OCI-LY7 (cell line): Measurements from ENCODE around the gene PARN. TPM values are rescaled to one million over a fixed set of nuclear protein-coding genes. Genes with fewer than 3 reads are reported as not detected.

ENCODE experiments used
- BruUV-seq: library from RNA; stranded (reverse); fragments of 400-500 nt; replicated peaks from 2 replicates; lab custom pipeline; 2021; lab: Mats Ljungman, UMichigan
- CTCF ChIA-PET: fragments of 300-600 bp; sonication (Branson Sonifier 250); formaldehyde crosslinking; loops from one replicate; lab custom pipeline; 2022; ENCODE audit warnings: antibody characterized with exemption; ENCODE audit not compliant: unreplicated experiment; lab: Charles Lee
- POLR2A ChIA-PET: fragments of 300-600 bp; sonication (Branson Sonifier 250); formaldehyde crosslinking; loops from one replicate; lab custom pipeline; 2022; ENCODE audit warnings: antibody characterized with exemption; lab: Charles Lee
- DNase-seq: peaks from one replicate; pipeline ENCODE4 v3.0.0-alpha.2; 2015; ENCODE audit warnings: low spot score
- H2AFZ ChIP-seq: fragments of 200-600 bp; sonication (generic), shearing (Covaris generic); 2 replicates; pipeline ENCODE4 v1.6.1; 2014; ENCODE audit warnings: mild to moderate bottlenecking, antibody characterized with exemption, low read length, moderate library complexity
- H3K27ac ChIP-seq: fragments of 200-600 bp; sonication (generic); 2 replicates; pipeline ENCODE4 v1.5.1; 2014; ENCODE audit warnings: mixed run types, low read depth, mild to moderate bottlenecking, moderate library complexity, low read length, inconsistent platforms; ENCODE audit not compliant: poor library complexity, severe bottlenecking
- H3K36me3 ChIP-seq: fragments of 200-600 bp; sonication (generic); 2 replicates; pipeline ENCODE4 v1.6.1; 2014; ENCODE audit warnings: mild to moderate bottlenecking, antibody characterized with exemption, low read length, moderate library complexity, mixed read lengths; ENCODE audit not compliant: insufficient read depth
- H3K4me1 ChIP-seq: fragments of 200-600 bp; sonication (generic); 2 replicates; pipeline ENCODE4 v1.5.1; 2014; ENCODE audit warnings: mild to moderate bottlenecking, low read length; ENCODE audit not compliant: insufficient read depth, poor library complexity, severe bottlenecking
- H3K4me2 ChIP-seq: fragments of 200-600 bp; sonication (generic); 2 replicates; pipeline ENCODE4 v1.6.1; 2014; ENCODE audit warnings: mild to moderate bottlenecking, low read length
- H3K4me3 ChIP-seq: fragments of 200-600 bp; sonication (generic); 2 replicates; pipeline ENCODE4 v1.5.1; 2014; ENCODE audit warnings: mild to moderate bottlenecking, low read depth, low read length; ENCODE audit not compliant: poor library complexity, severe bottlenecking
- H3K79me2 ChIP-seq: fragments of 200-600 bp; sonication (generic); 2 replicates; pipeline ENCODE4 v1.6.1; 2016; ENCODE audit warnings: low read depth, mild to moderate bottlenecking, low read length, moderate library complexity, mixed read lengths; ENCODE audit not compliant: insufficient read depth
- H3K9me2 ChIP-seq: fragments of 200-600 bp; sonication (generic); 2 replicates; pipeline ENCODE4 v1.6.1; 2016; ENCODE audit warnings: mild to moderate bottlenecking, low read length, mixed read lengths; ENCODE audit not compliant: insufficient read depth
- H3K9me3 ChIP-seq: fragments of 200-600 bp; sonication (generic); 2 replicates; pipeline ENCODE4 v1.6.1; 2014; ENCODE audit warnings: mild to moderate bottlenecking, mixed run types, low read length, mixed read lengths
- H4K20me1 ChIP-seq: fragments of 200-600 bp; sonication (generic); 2 replicates; pipeline ENCODE4 v1.6.1; 2014; ENCODE audit warnings: mild to moderate bottlenecking, antibody characterized with exemption, low read length, moderate library complexity, mixed read lengths; ENCODE audit not compliant: insufficient read depth
- EZH2phosphoT487 ChIP-seq: fragments of 200-600 bp; sonication (generic); IDR thresholded peaks from 2 replicates; pipeline ENCODE4 v1.6.1; 2018; ENCODE audit warnings: low read depth, borderline replicate concordance, mild to moderate bottlenecking, mixed run types, antibody characterized with exemption, low read length, moderate library complexity, mixed read lengths
- intact Hi-C: fragments of 100-400 bp; cut with micrococcal nuclease; formaldehyde crosslinking; loops from one replicate; pipeline ENCODE4 v1.10.0; 2022; ENCODE audit not compliant: unreplicated experiment
- total RNA-seq, 2 experiments: library from RNA; depleted of rRNA in 1 of 2; stranded (reverse); fragments of >200 nt in 1 of 2; shearing (Covaris generic) in 1 of 2; gene quantifications; 2 replicates each; pipeline ENCODE4 v1.2.3, GENCODE V29; 2014 to 2022
- TF ChIP-seq, protein P1 (sequence below): fragments of 200-600 bp; sonication (generic); conservative IDR thresholded peaks from 2 replicates; pipeline ENCODE4 v1.5.1; 2014; ENCODE audit warnings: mild to moderate bottlenecking, antibody characterized with exemption, low read length, moderate library complexity, mixed read lengths

PARN gene
- total RNA-seq, 2 experiments from 2014 or later, result 40.1 to 76.5 TPM

DNA sequence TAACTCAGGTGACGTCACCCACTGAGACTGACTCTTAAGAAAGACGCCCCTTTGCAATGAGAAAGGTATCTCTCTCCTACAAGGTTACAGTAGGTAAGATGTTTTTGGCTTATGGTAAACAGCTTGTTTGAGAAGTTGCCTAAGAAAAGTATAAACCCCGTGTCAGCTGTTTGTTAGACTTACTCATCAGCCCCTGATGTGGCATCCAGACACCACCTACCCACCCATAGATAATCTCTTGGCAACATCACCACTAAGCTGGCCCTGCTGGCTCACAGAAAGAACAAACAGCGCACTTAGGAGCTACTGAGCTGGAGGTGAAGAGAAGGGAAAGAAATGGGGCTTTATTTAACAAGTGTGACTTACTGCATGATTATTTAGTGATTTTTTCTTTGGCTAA, 121.0 kb downstream of the PARN start:
- DNase-seq, result no peak
- Histone ChIP-seq H3K27ac (no peak overlapping the region), H4K20me1 (no peaks in the 10 kb centered on the region), H2AFZ (no peak overlapping the region), H3K4me3 (no peak overlapping the region), H3K4me2 (no peak overlapping the region), H3K4me1 (no peaks in the 10 kb centered on the region), H3K9me2 (no peaks in the 10 kb centered on the region), H3K79me2 (no peaks in the 10 kb centered on the region), H3K9me3 (no peaks in the 10 kb centered on the region), H3K36me3 (peaks cover 9% of the 10 kb centered on the region)
- no TSS peak for BruUV-seq
- ChIA-PET CTCF (no interaction called here), POLR2A (interaction anchor here (0.6 kb wide), 1 partner anchor 8 kb away, joined by 3 read pairs; no protein-coding TSS in a partner anchor)
- no peak for TF ChIP-seq EZH2phosphoT487
- TF ChIP-seq, protein P1, sequence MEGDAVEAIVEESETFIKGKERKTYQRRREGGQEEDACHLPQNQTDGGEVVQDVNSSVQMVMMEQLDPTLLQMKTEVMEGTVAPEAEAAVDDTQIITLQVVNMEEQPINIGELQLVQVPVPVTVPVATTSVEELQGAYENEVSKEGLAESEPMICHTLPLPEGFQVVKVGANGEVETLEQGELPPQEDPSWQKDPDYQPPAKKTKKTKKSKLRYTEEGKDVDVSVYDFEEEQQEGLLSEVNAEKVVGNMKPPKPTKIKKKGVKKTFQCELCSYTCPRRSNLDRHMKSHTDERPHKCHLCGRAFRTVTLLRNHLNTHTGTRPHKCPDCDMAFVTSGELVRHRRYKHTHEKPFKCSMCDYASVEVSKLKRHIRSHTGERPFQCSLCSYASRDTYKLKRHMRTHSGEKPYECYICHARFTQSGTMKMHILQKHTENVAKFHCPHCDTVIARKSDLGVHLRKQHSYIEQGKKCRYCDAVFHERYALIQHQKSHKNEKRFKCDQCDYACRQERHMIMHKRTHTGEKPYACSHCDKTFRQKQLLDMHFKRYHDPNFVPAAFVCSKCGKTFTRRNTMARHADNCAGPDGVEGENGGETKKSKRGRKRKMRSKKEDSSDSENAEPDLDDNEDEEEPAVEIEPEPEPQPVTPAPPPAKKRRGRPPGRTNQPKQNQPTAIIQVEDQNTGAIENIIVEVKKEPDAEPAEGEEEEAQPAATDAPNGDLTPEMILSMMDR, result no peak
- intact Hi-C loops, result no loop called here

DNA sequence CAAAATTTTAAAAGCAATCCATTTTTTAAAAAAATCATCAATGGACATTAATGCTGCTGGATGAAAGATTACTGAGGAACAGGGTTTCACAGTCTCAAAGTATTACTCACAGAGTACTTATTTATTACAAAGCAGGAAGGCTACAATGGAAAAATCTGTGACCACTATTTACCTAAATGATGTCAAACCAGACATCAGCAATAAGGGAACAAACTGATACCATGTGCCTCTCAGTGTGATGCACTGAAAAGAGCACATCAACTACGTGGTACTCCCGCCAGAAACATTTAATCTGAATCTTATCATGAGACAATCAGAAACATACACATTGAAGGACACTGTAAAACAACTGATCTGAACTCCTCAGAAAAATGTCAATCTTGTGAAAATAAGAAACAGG, 124.2 kb downstream of the PARN start:
- Histone ChIP-seq H3K4me1 (no peaks in the 10 kb centered on the region), H3K79me2 (no peaks in the 10 kb centered on the region; the same call in 1 of the 2 replicates), H3K9me3 (no peaks in the 10 kb centered on the region), H3K9me2 (no peaks in the 10 kb centered on the region), H2AFZ (no peak overlapping the region), H3K4me3 (no peak overlapping the region), H4K20me1 (no peaks in the 10 kb centered on the region), H3K36me3 (peaks cover 9% of the 10 kb centered on the region; the same call in 1 of the 2 replicates), H3K4me2 (no peak overlapping the region), H3K27ac (no peak overlapping the region)
- POLR2A ChIA-PET, result no interaction called here
- TF ChIP-seq, protein P1, result no peak
- TF ChIP-seq EZH2phosphoT487, result no peak
- DNase-seq, result no peak
- no TSS peak for BruUV-seq
- CTCF ChIA-PET, result no interaction called here
- intact Hi-C loops, result no loop called here

DNA sequence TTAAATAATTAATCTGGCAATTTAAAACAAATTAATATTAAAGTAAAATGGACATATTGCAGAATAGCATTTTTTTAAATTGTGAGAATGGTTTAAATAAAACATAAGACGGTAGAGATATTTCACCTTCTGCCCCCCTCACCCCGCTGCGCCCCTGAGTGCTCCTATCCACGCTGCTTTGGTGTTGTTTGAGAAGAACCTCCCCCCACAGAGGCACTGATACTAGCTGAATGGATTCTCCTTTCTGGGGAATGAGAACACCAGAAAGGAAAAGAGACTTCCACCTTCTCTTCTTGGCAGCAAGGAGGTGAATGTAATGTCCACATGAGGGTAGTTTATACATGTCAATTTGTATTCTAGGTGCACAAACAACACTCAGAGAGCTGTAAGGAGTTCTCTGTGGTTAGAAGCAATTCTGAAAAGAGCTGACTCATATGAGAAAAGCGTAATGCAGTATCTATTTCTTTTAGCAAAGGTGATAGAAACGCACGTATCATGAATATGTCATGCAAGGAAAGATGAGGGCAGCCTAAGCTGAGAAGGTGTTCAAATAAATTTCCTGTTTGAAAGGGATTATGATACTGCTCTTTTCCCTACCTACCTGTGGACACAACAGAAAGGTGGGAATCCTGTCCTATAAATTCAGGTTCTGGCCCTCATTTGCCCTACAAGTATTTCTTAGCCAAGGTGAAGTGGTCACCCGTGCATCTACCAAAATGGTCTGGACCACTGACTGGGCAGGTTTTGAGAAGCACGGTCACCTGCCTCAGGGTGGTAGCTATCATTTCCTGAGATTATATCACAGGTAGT, 126.9 kb downstream of the PARN start:
- H2AFZ ChIP-seq, result no peak overlapping the region
- ChIA-PET CTCF (no interaction called here), POLR2A (interaction anchor here (0.5 to 1.6 kb wide), 6 partner anchors 9 to 573 kb away, joined by 3 to 9 read pairs (median 4); no protein-coding TSS in a partner anchor)
- H4K20me1 ChIP-seq, result no peaks in the 10 kb centered on the region
- no peaks in the 10 kb centered on the region for H3K4me1 ChIP-seq
- H3K4me2 ChIP-seq, result no peak overlapping the region
- no peaks in the 10 kb centered on the region; the same call in 1 of the 2 replicates for H3K79me2 ChIP-seq
- TF ChIP-seq, protein P1, result no peak
- TF ChIP-seq EZH2phosphoT487, result no peak
- no peak for DNase-seq
- no TSS peak for BruUV-seq
- no peaks in the 10 kb centered on the region for H3K9me2 ChIP-seq
- intact Hi-C loops, result no loop called here
- H3K27ac ChIP-seq, result no peak overlapping the region
- H3K9me3 ChIP-seq, result no peaks in the 10 kb centered on the region
- peaks cover 14% of the 10 kb centered on the region; the same call in 1 of the 2 replicates for H3K36me3 ChIP-seq
- no peak overlapping the region for H3K4me3 ChIP-seq
